ENCODE data around the gene ARMC2.

GRCh38 chr6:109002882-109003281, 154.7 kb downstream of the ARMC2 start:
- TF ChIP-seq, protein P1, sequence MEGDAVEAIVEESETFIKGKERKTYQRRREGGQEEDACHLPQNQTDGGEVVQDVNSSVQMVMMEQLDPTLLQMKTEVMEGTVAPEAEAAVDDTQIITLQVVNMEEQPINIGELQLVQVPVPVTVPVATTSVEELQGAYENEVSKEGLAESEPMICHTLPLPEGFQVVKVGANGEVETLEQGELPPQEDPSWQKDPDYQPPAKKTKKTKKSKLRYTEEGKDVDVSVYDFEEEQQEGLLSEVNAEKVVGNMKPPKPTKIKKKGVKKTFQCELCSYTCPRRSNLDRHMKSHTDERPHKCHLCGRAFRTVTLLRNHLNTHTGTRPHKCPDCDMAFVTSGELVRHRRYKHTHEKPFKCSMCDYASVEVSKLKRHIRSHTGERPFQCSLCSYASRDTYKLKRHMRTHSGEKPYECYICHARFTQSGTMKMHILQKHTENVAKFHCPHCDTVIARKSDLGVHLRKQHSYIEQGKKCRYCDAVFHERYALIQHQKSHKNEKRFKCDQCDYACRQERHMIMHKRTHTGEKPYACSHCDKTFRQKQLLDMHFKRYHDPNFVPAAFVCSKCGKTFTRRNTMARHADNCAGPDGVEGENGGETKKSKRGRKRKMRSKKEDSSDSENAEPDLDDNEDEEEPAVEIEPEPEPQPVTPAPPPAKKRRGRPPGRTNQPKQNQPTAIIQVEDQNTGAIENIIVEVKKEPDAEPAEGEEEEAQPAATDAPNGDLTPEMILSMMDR (IDR thresholded peaks at IDR 0.05): no peak
- TF ChIP-seq POLR2AphosphoS5 (IDR thresholded peaks at IDR 0.05; ENCODE audit: insufficient read depth in 1 of 2, low read depth in 1 of 2): no peak
